Central memory CD8-positive, alpha-beta T cell (primary cell): ENCODE results near the gene PDZRN3.

Source experiments
- ATAC-seq: fragments of 150-1000 bp; cut with Tn5 transposase; replicated peaks from 2 replicates; pipeline ENCODE4 v1.10.0; 2022; ENCODE audit warnings: mild to moderate bottlenecking, moderate FRiP score, moderate number of reproducible peaks; ENCODE audit not compliant: poor library complexity, severe bottlenecking; ENCODE audit errors: extremely low read depth
- DNase-seq, 2 donors: peaks; one replicate each; pipeline ENCODE4 v3.0.0; 2021; ENCODE audit warnings: low spot score in 2 of 2
- H3K27ac Mint-ChIP-seq: one replicate; pipeline ENCODE4 v1.8.0; 2022; ENCODE audit warnings: low read depth, mild to moderate bottlenecking, moderate library complexity, mixed read lengths
- H3K27me3 Mint-ChIP-seq: one replicate; pipeline ENCODE4 v1.8.0; 2022; ENCODE audit warnings: mixed read lengths
- H3K36me3 Mint-ChIP-seq: one replicate; pipeline ENCODE4 v1.8.0; 2022; ENCODE audit warnings: mild to moderate bottlenecking, moderate library complexity, mixed read lengths; ENCODE audit not compliant: insufficient read depth
- H3K4me1 Mint-ChIP-seq: one replicate; pipeline ENCODE4 v1.8.0; 2022; ENCODE audit warnings: mixed read lengths
- H3K4me3 Mint-ChIP-seq: one replicate; pipeline ENCODE4 v1.8.0; 2022; ENCODE audit warnings: mild to moderate bottlenecking, moderate library complexity, mixed read lengths
- H3K9me3 Mint-ChIP-seq: one replicate; pipeline ENCODE4 v1.8.0; 2022; ENCODE audit warnings: mixed read lengths

Gene PDZRN3

GRCh38 chr3:73437828-73438227 is 186.9 kb downstream of the PDZRN3 start:
- Mint-ChIP-seq H3K36me3 (no peaks in the 10 kb centered on the region), H3K27me3 (no peaks in the 10 kb centered on the region), H3K27ac (no peak overlapping the region), H3K4me1 (no peaks in the 10 kb centered on the region), H3K9me3 (no peaks in the 10 kb centered on the region), H3K4me3 (no peak overlapping the region)
- DNase-seq: no peak
- no peak for ATAC-seq

GRCh38 chr3:73435055-73435454 is 189.7 kb downstream of the PDZRN3 start:
- H3K4me1 Mint-ChIP-seq: no peaks in the 10 kb centered on the region

DNA sequence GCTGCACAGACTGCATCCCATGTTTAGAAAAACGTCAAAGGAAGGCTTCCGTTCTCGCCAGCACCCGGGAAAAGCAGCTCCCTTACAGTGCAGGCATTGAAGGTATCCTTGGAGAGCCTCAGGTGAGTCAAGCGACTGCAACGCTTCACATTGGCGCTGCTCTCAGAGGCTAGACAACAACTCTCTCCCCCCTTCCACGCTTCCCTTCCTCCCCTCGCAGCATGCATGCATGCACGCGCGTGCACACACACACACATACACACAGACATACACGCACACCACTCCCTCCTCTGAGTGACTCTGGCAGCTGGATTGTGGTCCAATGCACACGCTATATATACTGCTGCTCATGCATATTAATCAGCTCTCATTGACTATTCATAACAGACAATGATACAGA is 191.1 kb downstream of the PDZRN3 start:
- Mint-ChIP-seq H3K27me3 (no peaks in the 10 kb centered on the region), H3K4me3 (no peak overlapping the region), H3K27ac (no peak overlapping the region), H3K4me1 (no peaks in the 10 kb centered on the region), H3K36me3 (no peaks in the 10 kb centered on the region), H3K9me3 (peaks cover 6% of the 10 kb centered on the region)
- DNase-seq: no peak
- ATAC-seq: no peak

More at GRCh38 chr3:73435055-73435454, 189.7 kb downstream of the PDZRN3 start:
- peaks cover 6% of the 10 kb centered on the region for H3K9me3 Mint-ChIP-seq
- H3K36me3 Mint-ChIP-seq: no peaks in the 10 kb centered on the region
- no peaks in the 10 kb centered on the region for H3K27me3 Mint-ChIP-seq
- ATAC-seq (no peak), DNase-seq (no peak)
- H3K4me3 Mint-ChIP-seq: no peak overlapping the region
- no peak overlapping the region for H3K27ac Mint-ChIP-seq

DNA sequence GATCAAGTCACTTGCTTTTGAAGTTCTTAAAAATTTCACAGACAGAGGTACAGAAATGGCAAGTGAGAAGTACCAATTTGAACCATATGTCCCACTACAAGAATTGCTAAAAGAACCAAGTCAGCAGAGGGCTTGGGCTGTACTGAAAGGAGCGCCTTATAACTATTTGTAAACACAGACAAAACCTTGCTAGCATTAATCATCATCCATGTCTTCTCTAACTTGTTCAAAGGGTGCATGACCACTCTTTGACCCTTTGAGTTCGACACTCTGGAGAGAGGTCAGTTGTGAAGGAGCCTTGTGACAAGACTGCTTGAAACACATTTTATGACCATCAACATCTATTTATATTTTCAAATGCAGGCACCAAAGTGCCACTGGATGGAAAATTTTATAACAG is 191.7 kb downstream of the PDZRN3 start:
- no peaks in the 10 kb centered on the region for H3K4me1 Mint-ChIP-seq
- no peaks in the 10 kb centered on the region for H3K36me3 Mint-ChIP-seq
- no peak overlapping the region for H3K4me3 Mint-ChIP-seq
- ATAC-seq (no peak), DNase-seq (no peak)
- H3K9me3 Mint-ChIP-seq: peaks cover 6% of the 10 kb centered on the region
- H3K27me3 Mint-ChIP-seq: no peaks in the 10 kb centered on the region
- no peak overlapping the region for H3K27ac Mint-ChIP-seq

DNA sequence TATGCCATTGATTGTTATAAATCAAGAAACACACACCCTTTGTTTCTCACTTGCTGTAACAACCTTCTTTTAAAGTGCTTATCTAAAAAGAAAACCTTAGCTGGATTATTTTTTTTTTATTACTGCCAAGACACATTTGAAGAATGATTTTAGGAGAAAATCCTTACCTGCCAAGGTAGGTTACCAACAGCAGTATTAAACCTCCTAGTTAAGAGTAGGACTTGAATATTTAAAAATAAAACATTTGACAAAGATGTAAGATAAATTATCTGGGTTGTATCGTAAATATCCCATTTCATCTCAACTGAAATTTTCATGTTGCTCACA is 192.1 kb downstream of the PDZRN3 start:
- H3K4me1 Mint-ChIP-seq: no peaks in the 10 kb centered on the region
- no peaks in the 10 kb centered on the region for H3K36me3 Mint-ChIP-seq
- no peak overlapping the region for H3K4me3 Mint-ChIP-seq
- no peak for DNase-seq
- no peak overlapping the region for H3K27ac Mint-ChIP-seq
- no peaks in the 10 kb centered on the region for H3K27me3 Mint-ChIP-seq
- H3K9me3 Mint-ChIP-seq: peaks cover 6% of the 10 kb centered on the region
- no peak for ATAC-seq

DNA sequence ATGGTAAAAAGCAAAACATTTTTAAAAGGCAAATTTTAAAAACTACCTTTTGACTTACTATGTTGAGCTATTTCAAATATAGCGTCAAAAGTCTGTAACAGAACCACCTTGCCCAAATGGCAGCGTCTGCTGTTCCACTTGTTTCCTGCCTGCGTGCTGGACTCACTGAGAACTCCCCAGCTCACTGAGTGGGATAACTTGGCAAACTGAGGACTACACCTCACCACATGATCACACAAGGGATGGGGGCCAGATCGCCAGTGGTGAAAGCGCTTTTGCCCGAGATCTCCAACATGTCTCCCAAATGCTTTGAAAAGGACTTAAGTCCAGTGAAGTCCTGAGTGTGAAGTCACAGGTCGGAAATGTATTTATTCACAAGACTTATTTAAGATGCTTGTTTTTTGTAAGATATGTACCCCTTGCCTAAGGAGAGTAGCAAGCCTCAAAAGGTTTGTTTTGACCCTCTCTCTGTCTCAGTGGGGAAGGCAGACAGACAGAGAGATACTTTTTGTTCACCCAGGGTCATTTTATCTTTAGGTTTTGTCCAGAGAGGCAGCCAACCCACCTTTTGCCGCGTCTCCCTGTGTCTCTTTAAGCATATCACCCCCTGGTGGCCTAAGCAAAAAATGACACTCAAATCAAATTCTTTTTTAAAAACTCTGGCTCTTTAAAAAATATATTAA is 192.6 kb downstream of the PDZRN3 start:
- Mint-ChIP-seq H3K27ac (no peak overlapping the region), H3K9me3 (peaks cover 6% of the 10 kb centered on the region), H3K4me3 (no peak overlapping the region), H3K36me3 (no peaks in the 10 kb centered on the region), H3K27me3 (no peaks in the 10 kb centered on the region), H3K4me1 (no peaks in the 10 kb centered on the region)
- DNase-seq (no peak), ATAC-seq (no peak)

DNA sequence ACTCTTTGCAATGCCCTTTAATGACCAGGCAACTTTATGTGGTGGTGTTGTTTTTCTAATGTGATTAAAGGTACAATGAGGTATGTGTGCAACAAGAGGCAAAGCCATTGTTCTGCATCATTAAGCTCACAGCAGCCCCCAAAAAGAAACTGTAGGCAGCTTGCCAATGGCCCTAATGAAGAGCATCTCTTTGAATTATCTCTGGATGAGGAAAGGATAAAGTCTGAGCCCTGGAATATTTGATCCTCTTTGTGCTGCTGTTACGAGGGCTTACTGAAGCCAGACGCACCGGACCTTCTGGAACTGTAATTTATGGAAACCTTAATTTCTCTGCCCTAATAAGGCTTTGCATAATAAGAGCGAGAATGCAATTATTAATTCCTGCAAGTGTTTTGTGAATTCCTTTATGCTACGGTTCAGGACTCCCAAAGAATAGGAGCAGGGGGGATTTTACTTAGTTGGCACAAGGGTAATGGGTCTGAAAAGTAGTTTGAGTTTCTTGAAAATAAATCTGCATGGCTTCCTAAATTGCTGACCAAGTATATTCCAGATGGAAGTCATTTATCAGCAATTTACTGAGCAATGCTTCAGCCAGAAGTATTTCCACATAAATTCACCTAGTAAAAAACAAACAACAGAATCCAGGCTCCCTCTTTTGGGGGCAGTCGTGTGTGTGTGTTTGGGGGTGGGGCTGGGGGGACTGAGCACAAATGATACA is 193.4 kb downstream of the PDZRN3 start:
- Mint-ChIP-seq H3K36me3 (no peaks in the 10 kb centered on the region), H3K27ac (no peak overlapping the region), H3K4me3 (no peak overlapping the region), H3K27me3 (no peaks in the 10 kb centered on the region), H3K4me1 (no peaks in the 10 kb centered on the region), H3K9me3 (peaks cover 6% of the 10 kb centered on the region)
- ATAC-seq: no peak
- no peak for DNase-seq

- ATAC-seq (no peak), DNase-seq (no peak)
- no peaks in the 10 kb centered on the region for H3K27me3 Mint-ChIP-seq
- no peak overlapping the region for H3K27ac Mint-ChIP-seq
- no peak overlapping the region for H3K4me3 Mint-ChIP-seq
- H3K9me3 Mint-ChIP-seq: peaks cover 6% of the 10 kb centered on the region
- no peaks in the 10 kb centered on the region for H3K4me1 Mint-ChIP-seq
- no peaks in the 10 kb centered on the region for H3K36me3 Mint-ChIP-seq
Observed at GRCh38 chr3:73427048-73427706, 197.6 kb downstream of the PDZRN3 start.

- Mint-ChIP-seq H3K4me1 (no peaks in the 10 kb centered on the region), H3K9me3 (peaks cover 6% of the 10 kb centered on the region), H3K27me3 (no peaks in the 10 kb centered on the region), H3K36me3 (no peaks in the 10 kb centered on the region), H3K27ac (no peak overlapping the region), H3K4me3 (no peak overlapping the region)
- DNase-seq (no peak), ATAC-seq (no peak)
Observed at GRCh38 chr3:73426606-73427005, 198.1 kb downstream of the PDZRN3 start.

DNA sequence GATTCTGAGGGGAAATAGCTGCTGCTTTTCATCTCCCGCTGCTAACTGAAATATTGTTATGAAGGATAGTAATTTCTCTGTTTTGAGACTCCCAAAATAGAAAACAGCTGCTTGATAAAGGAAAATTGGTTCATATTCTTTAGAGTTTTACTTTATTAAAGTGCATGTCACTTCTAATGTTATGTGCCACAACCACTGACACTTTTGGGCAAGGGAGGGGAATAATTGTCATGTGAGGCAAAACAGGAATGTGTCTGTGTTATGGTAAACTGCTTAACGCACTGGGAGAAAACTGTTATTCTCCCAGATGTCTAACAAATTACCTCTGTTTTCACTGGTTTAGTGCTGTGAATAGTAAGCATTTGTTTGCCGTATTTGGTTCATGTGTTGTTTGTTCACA is 201.6 kb downstream of the PDZRN3 start:
- H3K4me3 Mint-ChIP-seq: no peak overlapping the region

DNA sequence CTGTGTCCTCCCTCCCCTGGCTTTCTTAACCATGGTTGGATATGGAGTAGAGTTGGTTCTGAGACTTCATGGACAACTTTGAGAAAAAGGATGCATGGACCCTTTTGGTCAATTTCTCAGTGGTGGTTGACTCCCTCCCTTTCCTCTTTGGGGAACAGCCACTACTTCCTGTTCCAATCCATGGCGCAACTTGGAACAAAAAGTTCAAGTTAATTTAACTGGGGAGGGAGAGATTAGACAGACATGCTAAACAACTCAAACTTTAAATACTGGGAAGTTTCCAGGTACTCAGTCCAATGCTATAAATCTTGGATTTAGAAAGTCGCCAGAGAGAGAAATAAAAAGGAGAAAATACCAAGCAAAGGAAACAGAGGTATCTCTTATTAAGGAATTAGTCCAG is 202.2 kb downstream of the PDZRN3 start:
- no peak for DNase-seq
- no peak for ATAC-seq
- Mint-ChIP-seq H3K36me3 (no peaks in the 10 kb centered on the region), H3K4me1 (no peaks in the 10 kb centered on the region), H3K27ac (no peak overlapping the region), H3K4me3 (no peak overlapping the region), H3K9me3 (no peaks in the 10 kb centered on the region), H3K27me3 (no peaks in the 10 kb centered on the region)

More for the DNA sequence above, 201.6 kb downstream of the PDZRN3 start:
- H3K27me3 Mint-ChIP-seq: no peaks in the 10 kb centered on the region
- H3K4me1 Mint-ChIP-seq: no peaks in the 10 kb centered on the region
- H3K36me3 Mint-ChIP-seq: no peaks in the 10 kb centered on the region
- H3K9me3 Mint-ChIP-seq: no peaks in the 10 kb centered on the region
- H3K27ac Mint-ChIP-seq: no peak overlapping the region
- ATAC-seq: no peak
- DNase-seq: no peak

GRCh38 chr3:73419942-73420341 is 204.8 kb downstream of the PDZRN3 start:
- Mint-ChIP-seq H3K27me3 (no peaks in the 10 kb centered on the region), H3K4me3 (no peak overlapping the region), H3K4me1 (no peaks in the 10 kb centered on the region), H3K9me3 (no peaks in the 10 kb centered on the region), H3K36me3 (no peaks in the 10 kb centered on the region), H3K27ac (no peak overlapping the region)
- ATAC-seq: no peak
- DNase-seq: no peak

DNA sequence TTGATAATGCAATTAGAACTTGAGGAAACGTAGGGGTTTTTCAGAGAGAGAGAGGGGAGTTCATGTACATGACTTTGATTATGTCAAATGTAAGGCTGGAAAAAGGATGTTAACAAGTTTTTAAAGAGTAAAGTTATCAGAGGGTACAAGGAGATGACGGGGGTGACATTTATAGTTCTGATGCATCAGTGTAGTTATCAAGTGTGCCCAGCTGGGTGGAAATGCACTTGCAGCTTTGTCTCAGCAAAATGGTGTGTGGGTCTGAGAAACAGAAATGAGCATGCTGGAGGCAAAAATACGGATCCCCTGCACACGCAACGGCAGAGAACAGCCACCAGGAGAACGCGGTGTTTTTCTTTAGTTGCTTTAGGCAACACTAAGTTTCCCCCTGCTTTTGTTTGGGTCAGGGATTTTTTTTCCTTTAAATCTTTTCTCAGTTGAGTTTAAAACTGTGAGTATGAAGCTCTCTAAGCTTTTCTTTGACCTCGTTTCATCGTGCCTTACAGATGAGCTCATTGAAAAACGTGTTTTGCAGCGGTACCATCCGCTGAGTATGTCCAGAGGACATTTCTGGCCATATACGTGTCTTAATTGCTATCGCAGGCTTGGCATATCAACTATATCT is 205.4 kb downstream of the PDZRN3 start:
- no peak overlapping the region for H3K4me3 Mint-ChIP-seq
- H3K36me3 Mint-ChIP-seq: no peaks in the 10 kb centered on the region
- H3K27me3 Mint-ChIP-seq: no peaks in the 10 kb centered on the region
- DNase-seq (no peak), ATAC-seq (no peak)
- H3K27ac Mint-ChIP-seq: no peak overlapping the region
- no peaks in the 10 kb centered on the region for H3K9me3 Mint-ChIP-seq
- H3K4me1 Mint-ChIP-seq: no peaks in the 10 kb centered on the region
